RWPE2 (cell line): ENCODE results near the gene DOCK3.
A peak's percentile ranks its signal among the peaks of the same experiment; 100 is the strongest.
"Not testable (repeated sequence)": the region's sequence is repeated elsewhere in the genome, so short reads cannot be mapped to it uniquely, and the experiment has no call there.

Source experiments
- ATAC-seq: fragments of 200-7000 bp; cut with Tn5 transposase; 3 replicates; pipeline ENCODE4 v1.9.1; 2021; ENCODE audit warnings: low read depth
- DNase-seq: peaks from one replicate; pipeline ENCODE4 v3.0.0-alpha.2; 2020; ENCODE audit warnings: low spot score
- H3K27ac ChIP-seq: fragments of 450-650 bp; 2 replicates; pipeline ENCODE4 v1.5.1; 2017; ENCODE audit warnings: mild to moderate bottlenecking; ENCODE audit not compliant: poor library complexity, severe bottlenecking
- H3K27me3 ChIP-seq: fragments of 250-450 bp; sonication (Bioruptor Pico); 2 replicates; pipeline ENCODE4 v1.5.1; 2021; ENCODE audit warnings: mild to moderate bottlenecking, moderate library complexity; ENCODE audit not compliant: insufficient read depth, poor library complexity, severe bottlenecking
- H3K36me3 ChIP-seq: fragments of 250-450 bp; sonication (Bioruptor Pico); 2 replicates; pipeline ENCODE4 v1.5.1; 2020; ENCODE audit warnings: low read depth, mild to moderate bottlenecking, moderate library complexity
- H3K4me1 ChIP-seq: fragments of 250-450 bp; sonication (Bioruptor Pico); 2 replicates; pipeline ENCODE4 v1.5.1; 2021; ENCODE audit warnings: mild to moderate bottlenecking, moderate library complexity; ENCODE audit not compliant: insufficient read depth, poor library complexity, severe bottlenecking
- H3K4me3 ChIP-seq: fragments of 250-450 bp; sonication (Bioruptor Pico); 2 replicates; pipeline ENCODE4 v1.5.1; 2021; ENCODE audit warnings: mild to moderate bottlenecking, moderate library complexity; ENCODE audit not compliant: severe bottlenecking
- H3K9me3 ChIP-seq: fragments of 250-450 bp; sonication (Bioruptor Pico); 2 replicates; pipeline ENCODE4 v1.5.1; 2021; ENCODE audit warnings: mild to moderate bottlenecking, moderate library complexity; ENCODE audit not compliant: severe bottlenecking
- CTCF ChIP-seq: fragments of 450-650 bp; IDR thresholded peaks from one replicate; pipeline ENCODE4 v1.5.1; 2017; ENCODE audit warnings: mild to moderate bottlenecking, moderate library complexity; ENCODE audit not compliant: poor library complexity, severe bottlenecking

The DOCK3 gene

GRCh38 chr3:50662408-50662807, 12.3 kb upstream of the DOCK3 start:
- no peaks in the 10 kb centered on the region for H3K36me3 ChIP-seq
- H3K4me1 ChIP-seq, result no peaks in the 10 kb centered on the region
- DNase-seq (no peak), ATAC-seq (no peak)
- H3K27ac ChIP-seq, result no peak overlapping the region
- no peak for TF ChIP-seq CTCF
- no peak overlapping the region for H3K4me3 ChIP-seq
- no peaks in the 10 kb centered on the region for H3K9me3 ChIP-seq
- no peaks in the 10 kb centered on the region for H3K27me3 ChIP-seq

GRCh38 chr3:50665081-50665840, 9.5 kb upstream of the DOCK3 start:
- no peak for ATAC-seq
- no peak for DNase-seq
- Histone ChIP-seq H3K9me3 (no peaks in the 10 kb centered on the region), H3K27ac (no peak overlapping the region), H3K4me1 (no peaks in the 10 kb centered on the region), H3K36me3 (no peaks in the 10 kb centered on the region), H3K4me3 (no peak overlapping the region), H3K27me3 (peaks cover 8% of the 10 kb centered on the region)
- TF ChIP-seq CTCF, result no peak

- H3K27ac ChIP-seq, DNase-seq, H3K36me3 ChIP-seq, H3K27me3 ChIP-seq, H3K4me3 ChIP-seq, H3K9me3 ChIP-seq, ATAC-seq, H3K4me1 ChIP-seq: not testable (repeated sequence)
These were observed 8.9 kb upstream of the DOCK3 start for GRCh38 chr3:50665841-50666115.

GRCh38 chr3:50666837-50667236, 7.9 kb upstream of the DOCK3 start:
- no peak for TF ChIP-seq CTCF
- no peaks in the 10 kb centered on the region for H3K4me1 ChIP-seq
- H3K27me3 ChIP-seq, result peaks cover 20% of the 10 kb centered on the region
- H3K4me3 ChIP-seq, result no peak overlapping the region
- no peaks in the 10 kb centered on the region for H3K36me3 ChIP-seq
- H3K9me3 ChIP-seq, result no peaks in the 10 kb centered on the region
- DNase-seq (no peak), ATAC-seq (no peak)
- no peak overlapping the region for H3K27ac ChIP-seq

GRCh38 chr3:50671331-50671730, 3.4 kb upstream of the DOCK3 start:
- peak; percentile 65 for ATAC-seq

More at GRCh38 chr3:50671331-50671730, 3.4 kb upstream of the DOCK3 start:
- Histone ChIP-seq H3K9me3 (no peaks in the 10 kb centered on the region), H3K4me3 (no peak overlapping the region), H3K36me3 (no peaks in the 10 kb centered on the region), H3K27ac (no peak overlapping the region), H3K4me1 (no peaks in the 10 kb centered on the region), H3K27me3 (peaks cover 59% of the 10 kb centered on the region)
- no peak for DNase-seq
- no peak for TF ChIP-seq CTCF
